GM18520 (cell line): ENCODE data around the gene HMGXB3.

Experiments used
- ATAC-seq: cut with Tn5 transposase; IDR thresholded peaks from one replicate; pipeline ENCODE4 v1.9.1; 2021; ENCODE audit not compliant: unreplicated experiment

The HMGXB3 gene

DNA sequence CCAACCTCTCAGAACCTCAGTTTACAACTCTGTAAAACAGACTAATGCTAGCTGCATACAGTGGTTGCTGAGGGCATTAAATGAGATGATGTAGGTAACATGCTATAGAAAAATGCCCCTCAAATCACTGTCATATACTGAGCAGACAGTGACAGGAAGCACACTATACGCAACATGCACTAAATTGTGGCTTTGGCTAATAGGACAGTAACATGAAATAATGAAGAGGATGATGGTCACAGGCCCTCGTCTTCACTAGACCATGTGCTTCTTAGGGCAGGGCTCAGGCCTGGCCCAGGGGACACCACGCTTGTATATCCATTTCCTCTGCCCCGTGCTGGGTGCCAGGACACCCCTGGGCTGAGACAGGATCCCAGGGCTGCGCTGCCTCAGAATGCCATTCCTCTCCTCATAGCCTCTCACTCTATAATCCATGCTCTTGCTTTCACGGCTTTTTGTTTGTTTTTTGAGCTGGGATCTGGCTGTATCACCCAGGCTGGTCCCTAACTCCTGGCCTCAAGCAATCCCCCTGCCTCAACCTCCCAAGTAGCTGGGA is 66.9 kb downstream of the HMGXB3 start:
- ATAC-seq: no peak

- no peak for ATAC-seq
Measured at GRCh38 chr5:150068071-150068470, 67.5 kb downstream of the HMGXB3 start.

- no peak for ATAC-seq
Measured at GRCh38 chr5:150068472-150068871, 67.9 kb downstream of the HMGXB3 start.

DNA sequence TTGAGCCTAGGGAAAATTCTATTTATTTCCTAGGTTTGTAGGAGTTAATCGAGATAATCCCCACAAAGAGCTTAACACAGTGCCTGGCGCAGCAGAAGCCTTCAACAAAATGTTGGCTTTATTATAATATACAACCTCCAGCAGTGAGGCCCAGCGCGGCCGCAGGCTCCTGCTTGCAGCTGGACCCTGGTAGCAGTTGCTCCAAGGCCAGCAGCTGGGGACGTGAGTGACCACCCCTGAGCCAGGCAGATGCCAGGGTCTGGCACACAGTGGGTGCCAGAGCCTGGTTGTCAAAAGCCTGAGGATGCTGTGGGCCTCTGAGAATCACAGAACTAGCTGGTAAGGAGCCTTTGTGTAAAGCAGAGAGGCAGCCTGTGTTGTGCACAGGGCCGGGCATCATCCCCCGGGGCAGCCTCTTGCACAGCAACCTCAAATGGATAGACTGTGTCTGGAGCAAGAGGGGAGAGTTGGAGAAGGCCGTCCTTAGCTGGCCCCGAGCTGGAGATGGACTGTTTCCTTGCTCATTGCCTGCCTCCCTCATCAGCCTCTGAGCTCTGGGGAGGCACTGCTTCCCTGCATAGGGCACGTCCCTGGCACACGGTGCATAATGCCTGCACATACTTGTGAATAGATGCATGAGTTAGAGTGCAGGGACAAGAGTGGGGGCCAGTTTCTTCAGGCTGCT is 68.6 kb downstream of the HMGXB3 start:
- ATAC-seq: no peak

GRCh38 chr5:150069672-150070627 is 69.4 kb downstream of the HMGXB3 start:
- ATAC-seq: no peak

GRCh38 chr5:150070821-150071220 is 70.3 kb downstream of the HMGXB3 start:
- no peak for ATAC-seq

DNA sequence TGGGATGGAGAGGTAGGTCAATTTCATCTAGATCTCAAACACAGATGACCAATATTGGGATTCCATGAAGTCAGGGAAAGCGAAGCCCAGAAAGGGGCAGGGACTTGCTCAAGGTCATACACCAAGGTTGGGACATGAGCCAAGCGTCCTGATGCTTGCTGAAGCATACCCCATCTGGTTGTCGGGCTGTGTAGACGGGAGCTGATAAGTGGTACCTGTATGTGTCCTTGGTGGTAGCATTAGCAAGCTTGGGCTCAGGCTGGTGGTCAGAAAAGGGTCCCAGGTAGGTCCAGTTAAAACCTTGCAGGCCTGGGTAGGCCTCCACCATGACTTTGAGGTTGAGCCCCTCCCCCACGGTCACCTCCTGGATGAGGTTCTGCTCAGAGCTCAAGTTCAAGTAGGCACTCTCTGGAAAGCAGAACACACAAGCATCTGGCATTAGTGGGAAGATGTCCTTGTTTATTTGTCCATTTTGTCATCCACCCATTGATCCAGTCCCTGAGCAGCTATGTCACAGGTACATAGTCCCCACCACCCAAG is 72.6 kb downstream of the HMGXB3 start:
- ATAC-seq: no peak

DNA sequence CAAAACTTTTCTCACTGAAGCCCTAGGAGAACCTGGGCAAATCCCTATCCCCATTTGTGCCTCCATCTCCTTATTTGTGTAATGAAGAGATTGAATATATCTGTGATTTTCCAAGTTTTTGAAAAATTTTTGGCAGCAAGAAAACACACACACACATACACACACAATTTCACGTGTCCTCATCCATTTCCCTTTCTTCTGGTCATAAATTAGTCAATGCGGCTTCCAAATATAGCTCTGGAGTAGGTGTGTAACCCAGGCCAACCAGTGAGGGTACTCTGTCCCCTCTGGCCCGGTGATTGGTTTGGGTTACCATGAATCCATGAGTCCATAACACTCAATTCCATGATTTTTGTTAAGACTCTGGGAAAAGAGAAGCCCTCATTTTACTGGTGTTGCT is 73.1 kb downstream of the HMGXB3 start:
- ATAC-seq: no peak

DNA sequence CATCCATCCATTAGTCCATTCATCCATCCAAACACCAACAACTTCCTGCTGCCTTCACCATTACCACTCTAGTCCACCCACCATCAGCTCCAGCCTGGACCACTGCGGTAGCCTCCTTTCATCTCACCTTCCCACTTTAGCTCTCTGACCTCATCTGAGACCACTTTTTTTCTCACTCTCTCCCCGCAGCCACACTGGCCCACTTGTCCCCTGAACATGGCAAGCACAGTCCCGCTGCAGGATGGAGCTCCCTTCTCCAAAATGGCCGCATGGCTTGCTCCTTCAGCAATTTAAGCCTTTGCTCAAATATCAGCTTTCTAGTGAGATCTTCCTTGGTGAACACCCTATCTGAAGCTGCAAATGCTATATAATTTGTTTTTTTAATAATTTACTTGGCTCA is 74.7 kb downstream of the HMGXB3 start:
- no peak for ATAC-seq

- ATAC-seq: no peak
Measured at GRCh38 chr5:150075806-150076205, 75.3 kb downstream of the HMGXB3 start.

GRCh38 chr5:150077060-150077459 is 76.5 kb downstream of the HMGXB3 start:
- ATAC-seq: no peak

DNA sequence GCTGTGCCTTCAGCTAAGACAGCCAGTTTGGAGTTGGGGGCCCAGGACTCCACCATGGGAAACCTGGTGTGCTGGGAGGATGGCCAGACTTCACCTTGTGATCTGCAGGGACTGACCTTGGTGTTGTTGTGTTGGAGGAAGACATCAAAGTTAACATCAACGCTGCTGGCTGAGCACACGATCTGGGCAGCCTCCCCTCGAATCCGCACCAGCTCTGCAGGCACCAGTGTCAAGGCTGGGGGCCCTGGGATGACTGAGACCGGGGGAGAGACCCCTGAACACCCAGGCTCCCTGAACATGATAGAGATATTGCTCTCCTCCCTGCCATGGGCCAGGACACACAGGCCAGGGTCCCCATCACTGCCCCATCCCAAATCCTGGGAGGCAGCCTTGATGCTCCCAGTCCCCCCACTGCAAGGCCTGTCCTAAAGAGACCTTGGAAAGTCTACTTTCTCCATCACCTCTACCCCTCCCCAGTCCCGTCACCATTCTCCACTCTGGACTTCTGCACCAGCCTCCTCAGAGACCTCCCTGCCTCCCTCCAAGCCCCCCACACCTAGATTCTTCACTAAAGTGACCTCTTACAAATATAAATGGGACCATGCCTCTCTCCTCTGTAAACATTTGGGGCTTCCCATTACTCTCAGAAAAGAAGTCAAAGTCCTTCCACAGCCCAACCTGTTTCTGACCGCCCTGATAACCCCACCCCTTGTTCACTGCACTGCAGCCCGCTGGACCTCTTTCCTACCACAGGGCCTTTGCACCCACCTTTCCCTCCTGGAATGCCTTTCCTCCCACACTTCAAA is 77.7 kb downstream of the HMGXB3 start:
- ATAC-seq: no peak

GRCh38 chr5:150078802-150079689 is 78.5 kb downstream of the HMGXB3 start:
- ATAC-seq: no peak

GRCh38 chr5:150079909-150080461 is 79.4 kb downstream of the HMGXB3 start:
- no peak for ATAC-seq

- no peak for ATAC-seq
Measured at GRCh38 chr5:150080696-150081435, 80.3 kb downstream of the HMGXB3 start.

DNA sequence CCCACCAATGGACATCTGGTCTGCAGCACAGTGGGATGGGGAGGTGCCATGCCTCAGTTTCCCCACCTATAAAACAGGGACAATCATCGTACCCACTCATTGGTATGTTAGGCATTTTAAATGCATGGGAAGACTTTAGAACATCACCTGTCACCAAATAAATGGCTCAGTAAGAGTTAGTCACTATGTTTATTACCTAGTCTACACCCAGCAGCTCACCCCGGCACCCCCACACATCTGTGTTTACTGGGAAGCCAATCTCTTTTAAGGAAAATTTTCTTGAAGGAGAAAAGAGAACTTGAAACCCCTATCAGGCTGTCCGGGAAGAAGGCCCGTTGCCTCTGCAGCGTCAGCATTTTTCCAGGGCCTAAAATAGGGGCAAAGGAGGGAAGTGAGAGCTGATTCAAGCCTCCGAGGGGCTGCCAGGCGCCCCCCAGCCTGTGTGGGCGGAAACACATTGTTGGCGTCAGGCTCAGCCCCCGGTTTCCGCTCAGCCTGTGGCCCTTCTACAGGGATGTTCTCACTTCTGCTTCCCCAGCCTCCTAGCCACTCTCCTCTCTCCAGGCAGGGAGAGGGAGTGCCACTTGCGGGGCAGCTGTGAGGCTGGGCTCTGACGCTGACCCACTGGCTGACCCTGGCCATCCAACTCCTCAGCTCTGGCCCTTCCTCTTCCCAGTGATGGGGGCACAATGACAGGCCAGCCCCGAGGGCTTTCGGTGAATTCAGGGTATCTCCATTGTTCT is 81.2 kb downstream of the HMGXB3 start:
- ATAC-seq: no peak

- ATAC-seq: no peak
Measured at GRCh38 chr5:150082374-150082773, 81.8 kb downstream of the HMGXB3 start.

DNA sequence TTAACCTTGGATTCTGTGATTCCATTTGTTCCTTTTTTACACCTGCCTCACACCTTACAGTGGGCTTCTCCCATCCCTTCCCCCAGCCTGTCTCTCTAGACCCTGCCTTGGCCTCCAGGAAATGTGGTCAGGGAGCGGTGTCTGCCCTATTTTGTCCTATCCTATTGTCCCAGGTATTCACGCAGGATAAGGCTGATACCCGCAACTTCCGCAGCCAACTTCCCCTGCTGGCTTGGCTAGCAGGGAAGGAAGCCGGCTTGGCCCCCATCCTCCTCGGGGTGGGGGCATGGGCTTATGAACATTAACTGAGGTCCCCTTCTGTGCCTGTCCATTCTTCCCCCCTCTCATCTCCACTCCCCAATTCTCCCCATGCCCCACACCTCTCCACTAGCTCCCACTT is 82.3 kb downstream of the HMGXB3 start:
- ATAC-seq: no peak
